Measurements from ENCODE around the gene STAC3.

Gene STAC3

GRCh38 chr12:57210461-57210860, 40.5 kb downstream of the STAC3 start:
- ChIA-PET POLR2A (no interaction called here), CTCF (interaction anchor here (0.6 kb wide), 1 partner anchor 482 kb away, joined by 5 read pairs; no protein-coding TSS in a partner anchor)
- H3K36me3 ChIP-seq (ENCODE audit: control insufficient read depth in 2 of 2, insufficient read depth in 1 of 2, low read length in 2 of 2): peaks cover 0 to 68% of the 10 kb centered on the region in 2 experiments; a peak in 1 of 3 replicates
- H3K9me3 ChIP-seq (ENCODE audit: control insufficient read depth, insufficient read depth, low read depth, low read length): no peaks in the 10 kb centered on the region
- H3K4me1 ChIP-seq (ENCODE audit: control insufficient read depth, insufficient read depth, low read length): peaks cover 5% of the 10 kb centered on the region
- TF ChIP-seq ZNF555 (tag by site-specific recombination; conservative IDR thresholded peaks at IDR 0.05) (no peak), SP7 (tag by site-specific recombination; IDR thresholded peaks at IDR 0.05) (no peak), BCL6B (tag by site-specific recombination; IDR thresholded peaks at IDR 0.05) (no peak), KLF8 (tag by site-specific recombination; IDR thresholded peaks at IDR 0.05) (no peak), ZBTB11 (tag by site-specific recombination; conservative IDR thresholded peaks at IDR 0.05; ENCODE audit: low read depth) (no peak), BCL11B (tag by site-specific recombination; IDR thresholded peaks at IDR 0.05; ENCODE audit: low read depth) (no peak)
- TF ChIP-seq, protein P1, sequence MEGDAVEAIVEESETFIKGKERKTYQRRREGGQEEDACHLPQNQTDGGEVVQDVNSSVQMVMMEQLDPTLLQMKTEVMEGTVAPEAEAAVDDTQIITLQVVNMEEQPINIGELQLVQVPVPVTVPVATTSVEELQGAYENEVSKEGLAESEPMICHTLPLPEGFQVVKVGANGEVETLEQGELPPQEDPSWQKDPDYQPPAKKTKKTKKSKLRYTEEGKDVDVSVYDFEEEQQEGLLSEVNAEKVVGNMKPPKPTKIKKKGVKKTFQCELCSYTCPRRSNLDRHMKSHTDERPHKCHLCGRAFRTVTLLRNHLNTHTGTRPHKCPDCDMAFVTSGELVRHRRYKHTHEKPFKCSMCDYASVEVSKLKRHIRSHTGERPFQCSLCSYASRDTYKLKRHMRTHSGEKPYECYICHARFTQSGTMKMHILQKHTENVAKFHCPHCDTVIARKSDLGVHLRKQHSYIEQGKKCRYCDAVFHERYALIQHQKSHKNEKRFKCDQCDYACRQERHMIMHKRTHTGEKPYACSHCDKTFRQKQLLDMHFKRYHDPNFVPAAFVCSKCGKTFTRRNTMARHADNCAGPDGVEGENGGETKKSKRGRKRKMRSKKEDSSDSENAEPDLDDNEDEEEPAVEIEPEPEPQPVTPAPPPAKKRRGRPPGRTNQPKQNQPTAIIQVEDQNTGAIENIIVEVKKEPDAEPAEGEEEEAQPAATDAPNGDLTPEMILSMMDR (tag by site-specific recombination; IDR thresholded peaks at IDR 0.05): no peak
- no peak overlapping the region for H3K4me3 ChIP-seq (ENCODE audit: low read depth, low read length)
- H3K27ac ChIP-seq (ENCODE audit: extremely low read depth, low read depth, low read length): no peak overlapping the region

DNA sequence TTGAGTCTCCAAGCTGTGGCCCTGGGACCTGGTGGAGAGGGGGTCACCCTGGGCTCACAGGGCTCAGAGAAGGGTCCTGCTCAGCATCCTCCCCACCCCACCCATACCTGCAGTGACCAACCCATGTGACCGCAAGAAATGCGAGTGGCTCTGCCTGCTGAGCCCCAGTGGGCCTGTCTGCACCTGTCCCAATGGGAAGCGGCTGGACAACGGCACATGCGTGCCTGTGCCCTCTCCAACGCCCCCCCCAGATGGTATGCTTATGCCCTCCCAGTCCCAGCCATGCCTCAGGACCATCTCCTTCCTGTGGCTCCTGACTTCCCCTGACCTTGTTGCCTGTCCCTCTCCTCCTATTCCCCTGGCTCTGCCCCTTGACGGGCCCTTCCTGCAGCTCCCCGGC, 41.1 kb downstream of the STAC3 start:
- H3K4me3 ChIP-seq (ENCODE audit: low read depth, low read length): no peak overlapping the region
- H3K9me3 ChIP-seq (ENCODE audit: control insufficient read depth, insufficient read depth, low read depth, low read length): no peaks in the 10 kb centered on the region
- no peak overlapping the region for H3K27ac ChIP-seq (ENCODE audit: extremely low read depth, low read depth, low read length)
- peaks cover 0 to 74% of the 10 kb centered on the region in 2 experiments; a peak in 1 of 3 replicates for H3K36me3 ChIP-seq (ENCODE audit: control insufficient read depth in 2 of 2, insufficient read depth in 1 of 2, low read length in 2 of 2)
- peaks cover 5% of the 10 kb centered on the region for H3K4me1 ChIP-seq (ENCODE audit: control insufficient read depth, insufficient read depth, low read length)
- ChIA-PET POLR2A (no interaction called here), CTCF (interaction anchor here (0.6 kb wide), 1 partner anchor 482 kb away, joined by 5 read pairs; no protein-coding TSS in a partner anchor)
- TF ChIP-seq ZBTB8A (tag by site-specific recombination; IDR thresholded peaks at IDR 0.05) (no peak), HIC1 (tag by site-specific recombination; IDR thresholded peaks at IDR 0.05) (no peak), ZNF23 (tag by site-specific recombination; IDR thresholded peaks at IDR 0.05; ENCODE audit: borderline replicate concordance) (no peak), GLI2 (tag by site-specific recombination; IDR thresholded peaks at IDR 0.05; ENCODE audit: borderline replicate concordance, low read depth) (no peak), ZBTB26 (tag by site-specific recombination; optimal IDR thresholded peaks at IDR 0.05) (no peak), OSR2 (tag by site-specific recombination; IDR thresholded peaks at IDR 0.05) (no peak), ZNF404 (tag by site-specific recombination; IDR thresholded peaks at IDR 0.05) (no peak), PRDM10 (tag by site-specific recombination; IDR thresholded peaks at IDR 0.05) (no peak), ZNF48 (tag by site-specific recombination; IDR thresholded peaks at IDR 0.05) (no peak), SP2 (tag by site-specific recombination; IDR thresholded peaks at IDR 0.05) (no peak), ZNF202 (tag by site-specific recombination; IDR thresholded peaks at IDR 0.05; ENCODE audit: borderline replicate concordance) (no peak), OVOL3 (tag by site-specific recombination; IDR thresholded peaks at IDR 0.05) (no peak), ZNF174 (tag by site-specific recombination; IDR thresholded peaks at IDR 0.05) (no peak)

Measured in HEK293 (cell line).